Memory B cell (primary cell): Measurements from ENCODE around the gene DAND5.

ENCODE experiments used
- ATAC-seq: fragments of 150-1000 bp; cut with Tn5 transposase; 2 replicates; pipeline ENCODE4 v1.10.0; 2021; ENCODE audit warnings: low read depth, mild to moderate bottlenecking, moderate library complexity
- DNase-seq, 2 donors: peaks; one replicate each; pipeline ENCODE4 v3.0.0; 2022; ENCODE audit warnings: low spot score in 2 of 2
- H3K27ac Mint-ChIP-seq: one replicate; pipeline ENCODE4 v1.8.0; 2022; ENCODE audit warnings: mild to moderate bottlenecking, moderate library complexity, mixed read lengths
- H3K27me3 Mint-ChIP-seq: one replicate; pipeline ENCODE4 v1.8.0; 2022; ENCODE audit warnings: mixed read lengths
- H3K36me3 Mint-ChIP-seq: one replicate; pipeline ENCODE4 v1.8.0; 2022; ENCODE audit warnings: mild to moderate bottlenecking, mixed read lengths
- H3K4me1 Mint-ChIP-seq: one replicate; pipeline ENCODE4 v1.8.0; 2022; ENCODE audit warnings: mixed read lengths
- H3K4me3 Mint-ChIP-seq: one replicate; pipeline ENCODE4 v1.8.0; 2022; ENCODE audit warnings: mild to moderate bottlenecking, moderate library complexity, mixed read lengths
- H3K9me3 Mint-ChIP-seq: one replicate; pipeline ENCODE4 v1.8.0; 2022; ENCODE audit warnings: mixed read lengths

The DAND5 gene

DNA sequence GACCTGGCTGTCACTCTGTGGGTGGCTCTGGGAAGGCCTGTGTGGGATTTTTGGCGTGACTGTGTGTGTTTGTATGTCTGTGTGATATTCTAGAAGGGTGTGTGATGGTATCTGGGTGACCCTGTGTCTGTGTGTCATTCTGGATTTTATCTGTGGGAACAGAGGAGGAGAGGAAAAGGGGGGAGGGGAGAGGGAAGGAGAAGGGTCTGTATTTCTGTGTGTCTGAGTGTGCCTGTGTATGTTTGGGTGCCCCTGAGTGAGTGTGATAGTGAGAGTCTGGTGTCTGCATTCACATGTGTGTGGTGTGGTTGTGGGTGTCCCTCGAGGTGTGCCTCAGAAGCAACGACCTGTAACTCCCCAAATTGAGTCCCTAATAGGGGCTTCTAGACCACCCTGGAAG is 17.8 kb downstream of the DAND5 start:
- peaks cover 13% of the 10 kb centered on the region for H3K4me1 Mint-ChIP-seq
- H3K9me3 Mint-ChIP-seq, result no peaks in the 10 kb centered on the region
- no peak overlapping the region for H3K27ac Mint-ChIP-seq
- DNase-seq, result no peak
- no peaks in the 10 kb centered on the region for H3K36me3 Mint-ChIP-seq
- H3K4me3 Mint-ChIP-seq, result no peak overlapping the region
- peaks cover 6% of the 10 kb centered on the region for H3K27me3 Mint-ChIP-seq
- no peak for ATAC-seq

DNA sequence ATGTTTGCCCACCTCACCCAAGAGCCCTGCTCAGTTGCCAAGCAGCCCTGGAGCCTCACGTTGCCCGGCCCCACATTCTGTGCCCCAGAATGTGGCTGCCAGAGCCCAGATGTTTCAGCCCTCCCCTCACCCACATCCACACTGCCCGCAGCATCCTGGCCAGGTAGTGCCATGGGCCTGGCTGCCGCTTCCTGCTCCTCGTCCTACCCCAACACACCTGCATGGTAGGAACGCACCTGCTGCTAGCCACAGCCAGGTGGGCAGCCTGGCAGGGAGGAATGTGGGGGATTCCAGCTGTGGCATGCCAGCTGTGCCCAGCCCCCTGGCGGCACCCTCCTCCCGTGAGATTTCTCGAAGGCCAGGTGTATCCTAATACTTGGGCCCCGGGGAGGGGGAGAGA is 18.4 kb downstream of the DAND5 start:
- no peak overlapping the region for H3K27ac Mint-ChIP-seq
- H3K9me3 Mint-ChIP-seq, result no peaks in the 10 kb centered on the region
- ATAC-seq (peak; percentile 9), DNase-seq (no peak)
- peaks cover 13% of the 10 kb centered on the region for H3K4me1 Mint-ChIP-seq
- H3K4me3 Mint-ChIP-seq, result no peak overlapping the region
- H3K27me3 Mint-ChIP-seq, result peaks cover 6% of the 10 kb centered on the region
- no peaks in the 10 kb centered on the region for H3K36me3 Mint-ChIP-seq

DNA sequence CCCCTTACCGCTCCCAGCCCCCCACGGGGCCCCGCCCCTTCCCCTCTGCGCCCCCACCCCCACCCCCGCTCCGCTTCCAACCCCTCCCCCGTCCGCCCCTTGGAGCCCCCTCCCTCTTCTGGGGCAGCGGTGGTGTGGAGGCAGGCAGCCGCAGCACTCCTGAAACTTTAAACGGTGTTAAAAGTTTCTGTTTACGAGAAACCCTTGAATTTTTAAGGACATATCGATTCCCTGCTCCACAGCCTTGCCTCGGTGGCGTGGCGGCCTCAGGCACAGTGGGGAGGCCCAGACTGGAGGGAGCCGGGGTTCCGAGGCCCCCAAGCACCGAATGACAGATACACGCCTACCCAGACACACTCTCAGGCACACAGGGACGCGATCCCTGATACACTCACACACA is 21.1 kb downstream of the DAND5 start:
- DNase-seq, result no peak

DNA sequence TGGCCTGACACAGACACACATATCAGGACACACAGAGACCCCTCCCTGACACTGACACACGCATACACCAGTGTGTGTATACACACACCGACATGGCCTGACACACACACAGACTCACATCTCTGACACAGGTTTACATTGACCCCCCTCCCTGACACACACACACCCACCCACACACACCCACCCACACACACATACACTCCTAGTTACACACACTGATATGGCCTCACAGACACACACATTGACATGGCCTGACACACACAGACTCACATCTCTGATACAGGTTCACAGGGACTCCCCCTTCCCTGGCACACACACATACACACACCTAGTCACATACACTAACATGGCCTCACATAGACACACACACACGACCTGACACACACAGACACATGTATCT is 21.5 kb downstream of the DAND5 start:
- Mint-ChIP-seq H3K36me3 (no peaks in the 10 kb centered on the region), H3K27ac (no peak overlapping the region), H3K4me1 (peaks cover 12% of the 10 kb centered on the region), H3K4me3 (no peak overlapping the region), H3K9me3 (no peaks in the 10 kb centered on the region), H3K27me3 (peaks cover 14% of the 10 kb centered on the region)
- DNase-seq (no peak), ATAC-seq (no peak)

More for the DNA sequence above, 21.1 kb downstream of the DAND5 start:
- no peak for ATAC-seq
- H3K36me3 Mint-ChIP-seq, result no peaks in the 10 kb centered on the region
- H3K4me3 Mint-ChIP-seq, result no peak overlapping the region
- no peaks in the 10 kb centered on the region for H3K9me3 Mint-ChIP-seq
- peaks cover 14% of the 10 kb centered on the region for H3K27me3 Mint-ChIP-seq
- H3K4me1 Mint-ChIP-seq, result peaks cover 14% of the 10 kb centered on the region
- H3K27ac Mint-ChIP-seq, result no peak overlapping the region

DNA sequence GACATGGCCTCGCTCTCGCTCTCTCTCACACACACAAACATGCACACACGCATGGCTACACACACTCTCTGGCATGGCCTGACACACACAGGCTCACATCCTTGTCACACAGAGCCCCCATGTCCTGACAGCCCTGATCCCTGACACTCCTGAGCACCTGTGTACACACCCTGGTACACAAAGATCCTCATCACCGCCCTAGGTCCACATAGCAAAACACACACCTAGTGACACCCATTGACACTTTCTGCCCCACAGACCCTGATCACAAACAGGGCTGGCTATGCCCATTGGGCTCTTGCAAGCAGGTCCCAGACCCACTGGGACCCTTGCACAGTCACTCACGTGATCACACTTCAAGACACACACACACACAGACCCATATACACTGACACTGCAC is 21.9 kb downstream of the DAND5 start:
- DNase-seq (no peak), ATAC-seq (no peak)
- no peak overlapping the region for H3K4me3 Mint-ChIP-seq
- H3K27ac Mint-ChIP-seq, result no peak overlapping the region
- H3K36me3 Mint-ChIP-seq, result no peaks in the 10 kb centered on the region
- no peaks in the 10 kb centered on the region for H3K9me3 Mint-ChIP-seq
- H3K27me3 Mint-ChIP-seq, result peaks cover 16% of the 10 kb centered on the region
- peaks cover 15% of the 10 kb centered on the region for H3K4me1 Mint-ChIP-seq

DNA sequence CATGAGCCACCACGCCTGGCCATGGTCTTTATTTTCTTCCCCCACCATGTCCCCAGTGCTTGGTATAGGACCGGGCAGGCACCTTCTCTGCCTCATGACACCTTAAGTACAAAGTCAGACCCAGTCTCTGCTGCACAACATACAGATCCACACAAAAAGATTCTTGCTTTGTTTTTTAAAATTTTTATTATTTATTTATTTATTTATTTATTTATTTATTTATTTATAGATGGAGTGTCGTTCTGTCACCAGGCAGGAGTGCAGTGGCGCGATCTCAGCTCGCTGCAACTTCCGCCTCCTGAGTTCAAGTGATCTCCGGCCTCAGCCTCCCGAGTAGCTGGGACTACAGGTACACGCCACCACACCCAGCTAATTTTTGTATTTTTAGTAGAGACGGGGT is 23.4 kb downstream of the DAND5 start:
- H3K27me3 Mint-ChIP-seq, result peaks cover 14% of the 10 kb centered on the region
- peaks cover 11% of the 10 kb centered on the region for H3K4me1 Mint-ChIP-seq
- H3K27ac Mint-ChIP-seq, result no peak overlapping the region
- ATAC-seq (no peak), DNase-seq (no peak)
- H3K4me3 Mint-ChIP-seq, result no peak overlapping the region
- no peaks in the 10 kb centered on the region for H3K36me3 Mint-ChIP-seq
- no peaks in the 10 kb centered on the region for H3K9me3 Mint-ChIP-seq

DNA sequence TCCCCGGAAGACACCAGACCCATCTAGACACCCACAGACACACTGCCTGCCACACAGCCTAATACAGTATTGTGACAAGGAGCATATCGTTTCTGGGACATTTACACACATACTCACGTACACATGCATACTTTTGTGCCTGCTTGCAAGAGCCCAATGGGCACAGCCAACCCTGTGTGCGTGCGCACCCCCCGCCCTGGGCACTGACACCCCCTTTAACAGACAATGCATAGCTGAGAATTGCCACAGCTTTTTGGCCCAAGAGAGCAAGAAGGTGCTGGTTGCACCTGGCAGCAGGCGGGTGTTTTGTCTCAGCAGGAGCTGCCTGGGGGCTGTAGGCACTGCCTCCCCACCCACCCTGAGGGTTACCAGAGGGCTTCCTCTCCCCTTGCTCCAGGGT is 24.2 kb downstream of the DAND5 start:
- DNase-seq (no peak), ATAC-seq (no peak)
- Mint-ChIP-seq H3K27me3 (peaks cover 17% of the 10 kb centered on the region), H3K9me3 (no peaks in the 10 kb centered on the region), H3K27ac (no peak overlapping the region), H3K4me3 (no peak overlapping the region), H3K36me3 (no peaks in the 10 kb centered on the region), H3K4me1 (peaks cover 11% of the 10 kb centered on the region)

DNA sequence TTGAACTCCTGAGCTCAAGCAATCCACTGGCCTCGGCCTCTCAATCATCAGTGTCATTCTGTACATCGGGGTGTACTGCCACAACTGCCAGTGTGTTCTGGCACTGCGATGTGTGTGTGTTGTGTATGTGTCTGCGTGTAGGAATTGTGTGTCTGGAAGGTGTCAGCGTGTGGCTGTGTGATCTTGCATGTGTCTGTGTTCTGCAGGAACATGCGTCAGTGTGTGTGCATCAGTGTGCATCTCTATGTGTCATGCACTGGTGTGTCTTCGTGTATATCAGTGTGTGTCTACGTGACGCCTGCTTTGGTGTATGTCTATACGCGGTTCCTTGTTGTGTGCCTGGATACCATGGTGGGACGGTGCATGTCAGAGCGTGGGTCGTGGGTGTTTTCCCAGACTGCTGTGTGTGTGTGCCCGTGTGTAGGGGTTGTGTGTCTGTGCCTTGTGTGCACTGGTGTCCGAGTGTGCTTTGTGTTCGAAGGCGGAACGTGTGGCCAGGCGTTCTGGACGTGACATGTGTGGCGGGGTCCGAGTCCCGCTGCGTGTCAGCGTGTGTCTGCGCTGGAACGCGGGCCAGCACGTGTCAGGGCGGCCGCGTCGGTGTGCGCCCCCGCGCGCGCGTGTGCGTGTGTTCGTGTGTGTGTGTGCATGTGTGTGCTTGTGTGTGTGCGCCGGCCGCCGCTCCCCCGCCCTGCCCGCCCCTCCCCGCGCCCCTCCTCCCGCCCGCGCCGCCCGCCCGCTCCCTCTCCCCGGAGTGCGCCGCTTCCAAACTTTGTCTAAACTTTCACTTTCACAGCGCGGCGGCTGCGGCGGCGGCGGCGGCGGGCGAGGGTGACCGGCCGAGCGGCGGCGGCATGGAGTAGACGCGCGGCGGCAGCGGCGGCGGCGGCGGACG is 25.6 kb downstream of the DAND5 start, which contains the start of gene NFIX:
TSS of gene NFIX (plus strand) at position 775 of the 895 bp plus-strand sequence. CDS start 363 bp downstream, outside the sequence.
- Mint-ChIP-seq H3K27ac (peak within 1 kb of the TSS; percentile 86), H3K27me3 (peaks cover 20% of the 10 kb centered on the region)

DNA sequence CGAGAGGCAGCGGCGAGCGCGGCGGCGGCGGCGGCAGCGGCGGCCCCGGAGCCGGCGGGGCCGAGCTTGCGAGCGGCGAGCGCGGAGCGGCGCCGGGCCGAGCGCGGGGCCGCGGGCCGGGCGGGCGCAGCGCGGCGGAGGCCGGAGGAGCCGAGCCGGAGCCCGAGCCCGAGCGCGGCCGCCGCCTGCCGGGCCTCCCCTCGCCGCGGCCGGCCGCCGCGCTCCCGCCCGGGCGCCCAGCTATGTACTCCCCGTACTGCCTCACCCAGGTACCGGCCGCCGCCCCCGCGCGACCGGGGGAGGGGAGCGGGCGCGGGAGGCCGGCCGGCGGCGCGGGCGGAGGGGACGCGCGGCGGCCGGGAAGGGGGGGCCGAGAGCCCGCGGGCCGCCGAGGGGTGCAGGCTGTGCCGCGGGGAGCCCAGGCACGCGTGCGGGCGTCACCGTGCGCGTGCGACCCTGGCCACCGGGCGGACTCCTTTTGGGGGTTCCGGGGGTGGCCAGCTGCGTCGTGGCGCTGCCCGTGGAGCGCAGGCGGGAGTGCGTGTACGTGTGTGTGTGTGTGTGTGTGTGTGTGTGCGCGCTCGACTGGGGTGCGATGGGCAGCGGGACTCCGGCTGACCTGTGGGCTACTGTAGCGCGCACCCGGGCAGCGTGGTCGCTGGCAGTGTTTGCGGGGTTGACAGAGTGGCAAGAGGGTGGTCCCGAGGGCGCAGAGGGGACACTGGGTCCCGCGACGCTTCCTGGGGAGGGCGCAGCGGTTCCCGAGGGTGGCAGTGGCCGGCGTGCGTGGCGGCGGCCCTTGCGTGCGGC is 26.4 kb downstream of the DAND5 start:
- peaks cover 23% of the 10 kb centered on the region for H3K27me3 Mint-ChIP-seq
- peak overlapping the region; percentile 71 for H3K4me3 Mint-ChIP-seq
- peak; percentile 8 for ATAC-seq
- no peak for DNase-seq
- H3K9me3 Mint-ChIP-seq, result no peaks in the 10 kb centered on the region
- H3K4me1 Mint-ChIP-seq, result peaks cover 14% of the 10 kb centered on the region
- H3K27ac Mint-ChIP-seq, result no peak overlapping the region
- H3K36me3 Mint-ChIP-seq, result no peaks in the 10 kb centered on the region

More for the DNA sequence above, 25.6 kb downstream of the DAND5 start, which contains the start of gene NFIX:
- Mint-ChIP-seq H3K9me3 (no peaks in the 10 kb centered on the region), H3K4me1 (peaks cover 11% of the 10 kb centered on the region), H3K36me3 (no peaks in the 10 kb centered on the region), H3K4me3 (peak within 1 kb of the TSS; percentile 88)
- peak in 1 of 2 donors; percentile 38 for DNase-seq
- peak; percentile 65 for ATAC-seq

DNA sequence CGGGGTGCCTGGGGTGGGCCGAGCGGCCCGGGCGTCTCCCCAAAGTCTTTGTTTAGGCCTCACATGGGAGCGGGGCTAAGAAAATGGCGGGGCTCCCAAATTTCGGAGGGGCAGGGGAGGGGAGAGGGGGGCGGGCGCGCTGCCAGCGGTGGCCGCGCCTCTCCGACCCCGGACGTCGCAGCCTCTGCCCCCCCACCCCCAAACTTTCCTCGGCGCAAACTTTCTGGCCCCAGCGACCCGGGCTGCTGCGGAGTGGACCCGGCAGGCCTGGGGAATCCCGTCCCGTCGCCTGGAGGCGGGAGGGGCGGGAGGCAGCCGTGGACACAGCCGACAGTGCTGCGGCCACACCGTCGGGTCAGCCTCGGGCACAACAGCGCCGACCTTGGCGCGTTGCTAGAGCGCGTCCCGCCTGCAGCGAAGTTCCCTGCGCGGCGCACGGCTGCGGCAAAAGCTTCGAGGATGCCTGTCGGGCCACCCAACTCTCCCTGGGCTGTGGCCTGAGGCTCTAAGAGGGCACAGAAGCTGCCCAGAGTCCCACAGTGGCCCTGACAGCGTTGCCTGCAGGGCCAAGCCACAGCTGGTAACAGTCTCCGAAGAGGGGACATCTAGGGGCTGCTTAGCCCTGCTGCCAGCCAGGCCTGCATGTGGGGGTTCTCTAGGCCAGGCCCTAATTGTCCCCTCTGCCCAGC is 27.2 kb downstream of the DAND5 start:
- no peaks in the 10 kb centered on the region for H3K9me3 Mint-ChIP-seq
- H3K36me3 Mint-ChIP-seq, result no peaks in the 10 kb centered on the region
- H3K4me1 Mint-ChIP-seq, result peaks cover 14% of the 10 kb centered on the region
- H3K27me3 Mint-ChIP-seq, result peaks cover 18% of the 10 kb centered on the region
- H3K4me3 Mint-ChIP-seq, result peak overlapping the region; percentile 59
- ATAC-seq (no peak), DNase-seq (no peak)
- H3K27ac Mint-ChIP-seq, result no peak overlapping the region

DNA sequence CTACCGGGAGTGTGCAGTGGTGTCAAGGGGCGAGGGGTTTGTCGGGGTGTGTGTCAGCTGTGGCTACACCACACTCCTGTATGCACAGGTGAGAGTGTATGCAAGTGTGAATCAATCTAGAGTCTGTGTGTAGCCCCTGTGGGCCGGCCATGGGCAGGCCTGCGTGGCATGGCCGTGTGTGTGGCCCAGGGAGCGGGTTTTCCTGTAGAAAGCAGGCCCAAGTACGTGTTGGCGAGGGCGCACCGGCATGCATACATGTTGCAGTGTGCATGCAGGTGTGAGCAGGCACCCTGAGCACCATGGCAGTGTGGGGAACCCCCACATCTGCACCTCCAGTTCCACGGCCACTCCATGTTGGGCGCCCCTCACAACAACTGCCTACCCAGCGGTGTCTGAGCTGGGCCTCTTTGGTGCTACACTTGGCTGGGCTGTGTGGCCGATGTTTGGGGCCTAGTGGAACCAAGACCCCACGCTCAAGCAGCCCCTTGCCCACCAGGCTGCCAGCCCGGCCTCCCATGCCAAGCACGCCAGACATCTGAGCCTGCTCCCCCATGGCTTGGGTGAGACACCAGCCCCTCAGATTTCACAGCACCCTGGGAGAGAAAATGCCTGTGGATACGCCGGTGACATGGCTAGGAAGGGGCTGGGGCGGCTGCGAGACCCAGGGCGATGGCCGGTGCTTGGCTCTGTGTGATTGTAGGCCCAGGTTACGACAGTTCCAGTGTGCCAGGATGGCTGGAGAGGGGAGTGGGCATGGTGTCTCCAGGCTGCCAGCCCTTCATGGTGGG is 28.0 kb downstream of the DAND5 start:
- Mint-ChIP-seq H3K36me3 (no peaks in the 10 kb centered on the region), H3K27me3 (peaks cover 20% of the 10 kb centered on the region), H3K4me1 (peaks cover 14% of the 10 kb centered on the region), H3K27ac (no peak overlapping the region), H3K9me3 (no peaks in the 10 kb centered on the region), H3K4me3 (peak overlapping the region; percentile 59)
- DNase-seq, result no peak
- ATAC-seq, result no peak

DNA sequence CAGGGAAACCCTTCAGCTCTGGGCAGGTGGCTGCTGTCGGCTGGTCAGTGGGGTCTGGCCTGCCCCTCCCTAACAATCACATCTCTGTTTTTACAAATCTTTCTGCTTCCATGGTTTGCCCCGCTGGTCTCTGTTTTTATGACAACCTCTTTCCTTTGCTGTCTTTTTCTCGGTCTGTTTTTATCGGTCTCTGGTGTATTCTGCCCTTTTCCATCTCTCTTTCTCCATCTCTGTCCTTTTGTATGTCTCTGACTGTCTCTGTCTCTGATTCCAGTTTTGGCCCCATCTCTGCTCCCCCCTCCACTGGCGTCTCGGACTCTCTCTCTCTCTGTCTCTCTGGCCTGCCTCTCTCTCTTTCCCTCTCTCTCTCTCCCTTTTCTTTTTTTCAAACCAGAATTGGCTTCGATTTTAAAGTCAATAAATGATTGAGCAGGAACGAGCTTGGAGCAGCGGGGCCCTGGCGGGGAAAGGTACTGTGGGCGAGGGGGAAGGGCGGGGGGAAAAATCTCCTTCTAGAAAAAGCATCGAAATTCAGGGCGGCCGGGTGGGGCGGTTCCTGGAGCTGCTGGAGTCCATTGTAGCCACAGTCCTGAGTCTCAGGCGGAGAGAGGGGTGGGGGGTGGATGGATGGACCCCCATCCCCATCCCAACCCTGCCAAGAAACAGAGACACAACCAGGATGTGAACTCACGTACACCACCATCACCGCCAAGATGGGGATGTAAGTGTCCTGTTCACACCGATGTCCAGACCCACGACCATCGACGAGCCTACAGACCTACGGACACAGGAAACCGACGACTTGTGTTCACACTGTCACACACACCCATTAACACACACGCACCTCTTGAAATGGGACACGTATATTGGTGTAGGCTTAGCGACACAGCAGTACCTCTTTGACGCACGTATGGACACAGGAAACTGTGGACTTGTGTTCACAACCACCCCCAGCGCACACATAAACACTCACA is 28.9 kb downstream of the DAND5 start:
- Mint-ChIP-seq H3K27me3 (peaks cover 22% of the 10 kb centered on the region), H3K9me3 (no peaks in the 10 kb centered on the region), H3K4me1 (peaks cover 14% of the 10 kb centered on the region), H3K36me3 (no peaks in the 10 kb centered on the region), H3K27ac (no peak overlapping the region), H3K4me3 (peak overlapping the region; percentile 55)
- ATAC-seq (no peak), DNase-seq (no peak)
